HG03097 (cell line): Measurements from ENCODE around the gene NOXA1.

Experiments used
- ATAC-seq: cut with Tn5 transposase; IDR thresholded peaks from one replicate; pipeline ENCODE4 v1.9.1; 2021; ENCODE audit not compliant: unreplicated experiment, low FRiP score

The NOXA1 gene

DNA sequence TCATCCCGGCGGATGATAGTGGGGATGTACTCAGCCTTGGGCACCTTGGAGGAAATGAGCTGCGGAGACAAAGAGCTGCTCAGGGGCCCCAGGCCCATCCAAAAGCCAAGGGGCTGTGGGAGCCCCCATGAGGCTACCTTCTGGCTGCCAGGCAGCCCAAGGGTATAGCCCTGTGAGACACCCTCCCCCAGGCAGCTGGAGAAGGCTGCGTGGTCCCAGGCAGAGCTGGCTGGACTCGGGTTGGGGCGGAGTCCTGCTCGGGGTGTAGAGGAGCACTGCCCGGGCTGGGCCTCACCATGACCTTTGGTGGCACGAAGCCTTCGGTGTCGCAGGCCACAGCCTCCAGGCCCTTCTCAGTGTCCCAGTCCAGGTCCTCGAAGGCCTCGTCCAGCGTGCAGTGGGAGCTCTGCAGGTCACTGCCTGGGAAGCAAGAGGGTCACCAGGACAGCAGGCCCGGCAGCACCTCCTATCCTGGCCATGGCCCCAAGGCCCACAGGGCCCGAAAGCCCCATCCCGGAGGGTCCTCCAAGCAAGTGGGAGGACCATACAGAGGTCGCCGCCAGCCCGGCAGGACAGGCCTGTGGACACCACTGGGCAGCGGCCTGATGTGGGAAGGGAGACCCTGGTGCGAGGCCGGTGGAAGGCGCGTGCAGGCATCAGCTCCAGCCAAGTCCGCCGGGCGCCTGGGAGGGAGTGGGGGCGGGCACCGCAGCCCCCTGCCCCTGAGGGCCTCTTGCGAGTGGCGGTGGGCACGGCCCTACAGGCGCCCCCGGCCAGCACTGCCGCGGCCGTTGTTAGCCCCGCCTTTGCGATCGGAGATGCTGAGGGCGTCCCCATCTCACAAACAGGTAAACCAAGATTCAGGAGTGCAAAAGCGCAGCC, 29.8 kb downstream of the NOXA1 start:
- ATAC-seq: no peak

- peak; percentile 48 for ATAC-seq
These were observed 30.5 kb downstream of the NOXA1 start for GRCh38 chr9:137453643-137454081.

- no peak for ATAC-seq
These were observed 31.0 kb downstream of the NOXA1 start for GRCh38 chr9:137454145-137454596.

GRCh38 chr9:137454597-137455358, 31.6 kb downstream of the NOXA1 start:
- no peak for ATAC-seq

GRCh38 chr9:137455359-137455991, 32.3 kb downstream of the NOXA1 start:
- ATAC-seq: no peak

DNA sequence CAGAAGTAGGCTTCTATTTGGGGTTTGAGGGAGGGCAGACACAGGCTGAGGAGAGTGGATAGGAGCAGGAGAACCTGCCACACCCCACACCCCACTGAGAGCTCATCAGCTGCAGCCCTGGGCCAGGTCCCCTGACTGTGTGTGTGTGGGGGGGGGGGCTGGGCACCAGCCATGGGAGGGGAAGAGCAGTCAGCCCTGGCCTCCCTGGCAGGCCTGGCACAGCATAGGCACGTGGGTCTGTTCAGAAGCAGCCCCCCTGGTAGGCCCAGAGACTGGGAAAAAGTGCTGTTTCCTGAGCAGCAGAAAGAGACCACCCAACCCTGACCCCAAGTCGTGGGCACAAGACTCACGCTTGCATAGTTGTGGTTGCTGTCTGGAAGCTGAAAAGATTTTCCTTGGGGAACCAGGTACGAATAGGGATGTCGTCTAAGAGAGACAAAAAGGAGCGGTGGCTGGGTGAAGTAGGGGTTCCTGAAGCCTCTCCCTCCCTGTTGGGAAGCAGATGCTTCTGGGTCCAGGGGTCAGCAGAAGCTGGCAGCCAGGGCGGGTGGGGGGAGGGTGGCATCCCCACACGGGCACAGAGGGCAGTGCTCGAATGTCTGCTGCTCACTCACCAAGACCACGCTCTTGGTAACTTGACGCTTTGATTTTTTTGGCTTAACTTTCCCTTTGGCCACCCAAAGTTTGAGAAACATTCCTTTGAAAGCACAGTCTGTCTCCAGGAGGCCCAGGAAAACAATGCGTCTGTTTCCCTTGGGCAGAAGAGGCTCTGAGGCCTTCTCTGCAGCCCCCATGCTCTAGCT, 33.1 kb downstream of the NOXA1 start:
- no peak for ATAC-seq

DNA sequence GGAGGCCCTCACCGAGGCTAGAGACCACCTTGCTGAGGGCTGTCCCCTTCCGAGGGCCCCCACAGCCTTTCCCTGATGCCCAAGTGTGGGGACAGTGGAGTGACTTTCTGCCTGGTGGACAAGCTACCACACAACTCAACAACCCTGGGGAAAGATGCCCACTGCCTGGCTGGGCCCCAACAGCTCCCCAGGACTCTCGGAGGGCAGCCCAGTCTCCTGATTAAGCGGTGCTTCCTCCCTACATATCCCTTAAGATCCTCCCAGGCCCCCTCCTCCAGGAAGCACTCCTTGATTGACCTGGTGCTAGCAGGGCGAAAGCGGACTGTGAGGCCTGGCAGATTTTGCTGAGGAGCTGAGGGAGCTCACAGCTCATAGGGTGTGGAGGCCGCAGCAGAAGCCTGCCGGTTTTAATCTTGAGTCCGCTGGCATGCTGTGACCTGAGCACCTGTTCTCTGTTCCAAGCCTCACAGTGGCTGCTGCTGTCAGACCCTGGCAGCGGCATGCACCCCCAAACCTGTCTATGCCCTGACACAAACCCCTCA, 33.7 kb downstream of the NOXA1 start:
- no peak for ATAC-seq

GRCh38 chr9:137457406-137458193, 34.4 kb downstream of the NOXA1 start:
- ATAC-seq: no peak

DNA sequence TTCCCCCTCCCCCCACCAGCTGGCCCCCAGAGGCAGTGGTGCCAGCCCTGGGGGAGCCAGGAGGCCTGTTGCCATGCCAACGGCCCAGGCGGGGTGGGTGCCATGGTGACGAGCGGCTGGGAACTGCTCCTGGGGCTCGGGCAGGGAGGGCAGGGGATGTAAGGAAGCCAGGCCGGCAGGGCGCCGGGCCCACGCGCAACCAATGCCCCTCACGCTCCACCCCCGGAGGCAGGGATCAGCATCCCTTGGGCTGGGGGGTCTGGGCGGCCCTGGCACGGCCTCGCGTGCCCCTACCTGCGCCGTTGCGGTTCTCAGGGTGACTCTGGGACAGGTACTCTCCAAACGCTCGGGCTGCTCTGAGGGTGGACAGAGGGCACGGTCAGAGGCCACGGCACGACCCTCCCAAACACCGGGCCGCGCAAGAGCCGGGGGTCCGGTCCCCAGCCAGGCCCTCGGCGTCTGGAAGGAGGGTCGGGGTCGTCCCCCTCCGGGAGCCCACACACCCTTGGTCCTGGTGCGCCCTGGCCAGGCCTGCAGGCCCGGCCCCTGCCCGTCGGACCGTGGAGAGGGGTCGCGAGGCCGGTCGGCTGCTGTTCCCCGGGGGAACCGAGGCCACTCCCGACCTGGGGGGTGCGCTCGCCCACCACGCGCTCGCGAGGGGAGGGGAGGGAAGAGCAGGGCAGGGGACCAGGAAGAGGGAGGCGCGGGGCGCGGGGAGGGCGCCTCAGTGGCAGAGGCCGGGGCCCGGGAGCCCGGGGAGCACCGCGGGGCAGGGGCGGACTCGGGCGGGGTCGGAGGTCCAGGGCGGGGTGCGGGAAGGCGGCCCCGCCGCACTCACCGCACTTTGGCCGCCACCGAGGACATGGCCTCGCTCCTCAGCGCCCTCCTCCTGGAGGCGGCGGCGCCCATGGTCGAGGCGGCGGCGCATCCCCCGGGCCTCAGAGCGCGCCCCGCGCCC, 35.3 kb downstream of the NOXA1 start:
- ATAC-seq: no peak

DNA sequence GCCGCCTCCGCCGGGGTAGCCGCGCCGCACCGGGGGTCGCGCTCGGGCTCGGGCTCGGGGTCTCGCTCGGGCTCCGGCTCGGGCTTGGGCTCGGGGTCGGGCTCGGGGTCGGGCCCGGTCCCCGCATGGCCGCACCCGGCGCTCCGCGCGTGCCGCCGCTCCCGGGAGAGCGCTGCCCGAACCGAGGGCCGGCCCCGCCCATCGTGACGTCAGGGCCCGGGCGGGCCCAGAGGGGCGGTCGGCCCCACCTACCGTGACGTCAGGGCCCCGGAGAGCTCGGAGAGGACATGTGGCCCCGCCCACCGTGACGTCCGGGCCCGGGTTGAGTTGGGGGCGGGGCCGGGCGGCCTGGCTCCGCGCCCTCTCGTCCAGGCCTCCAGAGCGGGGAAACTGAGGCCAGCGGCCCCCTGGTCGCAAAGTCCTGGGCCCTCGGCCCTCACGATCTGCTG, 36.0 kb downstream of the NOXA1 start, which contains the start of gene NSMF:
Gene NSMF (minus strand): TSS at position 183 of the 449 bp plus-strand sequence. CDS start 232 bp downstream, outside the sequence.
- peak; percentile 54 for ATAC-seq

DNA sequence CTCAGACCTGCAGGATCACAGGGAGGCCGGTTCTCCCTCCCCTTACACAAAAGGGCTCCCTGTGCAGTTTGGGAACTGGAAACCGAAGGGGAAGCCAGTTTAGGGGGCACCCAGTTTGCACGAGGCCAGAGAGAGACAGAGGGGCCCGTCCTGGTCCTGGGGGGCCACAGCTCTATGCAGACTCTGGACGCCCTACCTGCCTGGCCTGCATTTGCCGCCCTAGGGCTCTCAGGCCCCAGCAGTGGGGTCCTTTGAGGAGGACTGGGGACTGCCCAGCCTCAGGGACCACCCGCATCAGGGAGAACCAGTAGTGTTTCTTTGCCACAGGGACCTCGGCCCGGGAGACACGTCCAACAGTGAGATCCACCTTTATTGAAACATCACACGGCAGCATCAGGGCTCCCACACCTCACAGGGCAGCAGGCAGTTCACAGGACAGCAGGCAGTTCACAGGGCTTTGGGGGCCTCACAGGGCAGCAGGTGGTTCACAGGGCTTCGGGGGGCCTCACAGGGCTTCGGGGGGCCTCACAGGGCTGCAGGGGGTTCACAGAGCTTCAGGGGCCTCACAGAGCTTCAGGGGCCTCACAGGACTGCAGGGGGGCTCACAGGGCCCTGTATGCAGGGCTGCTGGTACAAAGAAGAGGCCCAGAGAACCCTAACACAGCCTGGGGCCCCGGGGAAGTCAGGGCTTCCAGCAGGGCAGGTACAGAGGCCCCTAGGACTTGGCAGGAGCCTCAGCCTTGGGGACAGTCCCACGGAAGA, 36.6 kb downstream of the NOXA1 start:
- ATAC-seq: no peak

GRCh38 chr9:137460363-137461315, 37.4 kb downstream of the NOXA1 start:
- no peak for ATAC-seq

GRCh38 chr9:137461316-137461662, 38.1 kb downstream of the NOXA1 start:
- ATAC-seq: no peak

DNA sequence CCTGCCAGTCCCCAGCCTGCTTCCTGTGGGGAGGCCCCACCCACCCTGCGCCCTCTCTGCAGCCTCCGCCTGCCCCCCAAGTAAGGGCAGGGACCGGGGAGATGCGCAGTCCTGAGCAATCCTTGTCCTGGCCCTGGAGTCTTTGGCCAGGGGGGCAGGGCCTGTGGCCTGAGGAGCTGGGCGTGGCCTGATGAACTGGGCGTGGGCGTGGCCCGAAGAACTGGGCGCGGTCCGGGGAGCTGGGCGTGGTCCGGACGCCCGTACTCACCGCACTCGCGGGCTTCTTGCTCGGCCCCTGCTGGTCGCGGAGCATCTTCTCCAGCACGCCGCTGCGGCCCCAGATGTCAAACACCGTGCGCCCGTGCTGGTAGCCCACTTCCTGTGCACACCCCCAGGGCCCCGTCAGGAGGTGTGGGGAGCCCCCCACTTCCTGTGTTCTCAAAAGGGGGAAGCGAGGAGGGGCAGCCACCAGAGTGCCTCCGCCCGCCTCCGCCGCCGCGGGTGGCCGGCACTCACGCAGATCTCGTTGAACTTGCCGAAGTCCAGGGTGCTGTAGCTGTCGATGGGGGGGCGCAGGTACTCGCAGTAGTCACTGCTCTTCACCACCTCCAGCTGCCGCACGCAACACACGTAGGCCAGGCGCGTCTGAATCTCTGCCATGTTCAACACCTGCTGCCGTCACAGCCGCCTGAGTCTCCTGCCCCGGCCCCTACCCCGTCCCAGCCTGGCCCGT, 38.6 kb downstream of the NOXA1 start:
- peak; percentile 63 for ATAC-seq

- no peak for ATAC-seq
These were observed 39.3 kb downstream of the NOXA1 start for GRCh38 chr9:137462396-137462985.
